Liver (tissue), 3 donors: ENCODE results near the gene EXD3.

Experiments
- FOXA2 ChIP-seq: IDR thresholded peaks from 2 replicates; pipeline ENCODE4 v1.6.1; 2016; ENCODE audit warnings: antibody characterized with exemption
- GABPA ChIP-seq, 2 donors: IDR thresholded peaks in 1 of 2; conservative IDR thresholded peaks in 1 of 2; 2 replicates each; pipeline ENCODE4 v1.6.1; 2016; ENCODE audit warnings: antibody characterized with exemption in 2 of 2, mild to moderate bottlenecking in 1 of 2, moderate library complexity in 1 of 2
- HNF4G ChIP-seq: IDR thresholded peaks from 2 replicates; pipeline ENCODE4 v1.6.1; 2016; ENCODE audit warnings: antibody characterized with exemption
- JUND ChIP-seq, 2 donors: IDR thresholded peaks; 2 replicates each; pipeline ENCODE4 v1.6.1; 2016; ENCODE audit warnings: antibody characterized with exemption in 2 of 2
- RXRA ChIP-seq, 2 donors: IDR thresholded peaks; 2 replicates each; pipeline ENCODE4 v1.6.1; 2017 to 2018; ENCODE audit warnings: antibody characterized with exemption in 2 of 2, mild to moderate bottlenecking in 1 of 2
- SP1 ChIP-seq: IDR thresholded peaks from 2 replicates; pipeline ENCODE4 v1.6.1; 2018; ENCODE audit warnings: antibody characterized with exemption, mild to moderate bottlenecking
- TF ChIP-seq, protein P1 (sequence below): fragments of 150-350 bp; IDR thresholded peaks from 2 replicates; pipeline ENCODE4 v1.5.1; 2017; ENCODE audit warnings: improper control_type of control experiment, low read depth, low read length; ENCODE audit not compliant: missing input control
- TF ChIP-seq, protein P2 (sequence below): IDR thresholded peaks from 2 replicates; pipeline ENCODE4 v1.6.1; 2016; ENCODE audit warnings: antibody characterized with exemption
- donor health status: healthy.
- donor health status: healthy.

DNA sequence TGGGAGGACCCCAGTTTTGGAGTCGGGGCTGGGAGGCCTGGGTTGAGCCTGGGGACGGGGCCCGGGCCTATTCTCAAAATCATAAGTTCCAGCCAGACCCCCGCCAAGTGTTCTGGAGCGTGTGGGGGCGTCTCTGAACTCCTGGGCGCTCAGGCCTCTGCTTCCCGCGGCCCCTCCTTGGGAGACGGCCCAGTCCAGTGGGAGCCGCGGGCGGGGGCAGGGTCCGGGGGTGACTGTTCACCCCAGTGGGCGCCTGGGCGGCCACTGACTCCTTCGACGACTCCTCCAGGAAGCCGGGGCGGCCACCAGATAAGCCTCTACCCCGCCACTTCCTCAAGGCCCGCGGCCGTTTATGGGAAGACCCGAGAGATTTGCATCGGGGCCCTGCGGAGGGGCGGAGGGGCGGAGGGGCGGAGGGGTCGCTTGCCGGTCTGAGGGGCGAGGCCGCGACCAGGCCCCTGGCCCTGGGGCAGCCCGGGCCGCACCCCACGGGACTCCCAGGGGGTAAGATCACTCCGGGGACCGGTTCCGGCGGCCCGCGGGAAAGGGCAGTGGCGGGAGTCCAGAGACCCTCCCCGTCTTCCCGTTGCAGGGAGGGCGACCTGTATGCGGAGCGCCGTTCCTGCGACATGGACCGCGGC is 144.8 kb downstream of the EXD3 start:
- TF ChIP-seq, protein P1, sequence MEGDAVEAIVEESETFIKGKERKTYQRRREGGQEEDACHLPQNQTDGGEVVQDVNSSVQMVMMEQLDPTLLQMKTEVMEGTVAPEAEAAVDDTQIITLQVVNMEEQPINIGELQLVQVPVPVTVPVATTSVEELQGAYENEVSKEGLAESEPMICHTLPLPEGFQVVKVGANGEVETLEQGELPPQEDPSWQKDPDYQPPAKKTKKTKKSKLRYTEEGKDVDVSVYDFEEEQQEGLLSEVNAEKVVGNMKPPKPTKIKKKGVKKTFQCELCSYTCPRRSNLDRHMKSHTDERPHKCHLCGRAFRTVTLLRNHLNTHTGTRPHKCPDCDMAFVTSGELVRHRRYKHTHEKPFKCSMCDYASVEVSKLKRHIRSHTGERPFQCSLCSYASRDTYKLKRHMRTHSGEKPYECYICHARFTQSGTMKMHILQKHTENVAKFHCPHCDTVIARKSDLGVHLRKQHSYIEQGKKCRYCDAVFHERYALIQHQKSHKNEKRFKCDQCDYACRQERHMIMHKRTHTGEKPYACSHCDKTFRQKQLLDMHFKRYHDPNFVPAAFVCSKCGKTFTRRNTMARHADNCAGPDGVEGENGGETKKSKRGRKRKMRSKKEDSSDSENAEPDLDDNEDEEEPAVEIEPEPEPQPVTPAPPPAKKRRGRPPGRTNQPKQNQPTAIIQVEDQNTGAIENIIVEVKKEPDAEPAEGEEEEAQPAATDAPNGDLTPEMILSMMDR, result no peak
- TF ChIP-seq JUND (IDR thresholded peaks at IDR 0.05) (no peak), RXRA (IDR thresholded peaks at IDR 0.05) (no peak), SP1 (no peak), FOXA2 (no peak), HNF4G (no peak), GABPA (IDR thresholded peaks at IDR 0.05 in 1 of 2, conservative IDR thresholded peaks at IDR 0.05 in 1 of 2) (no peak)
- TF ChIP-seq, protein P2, sequence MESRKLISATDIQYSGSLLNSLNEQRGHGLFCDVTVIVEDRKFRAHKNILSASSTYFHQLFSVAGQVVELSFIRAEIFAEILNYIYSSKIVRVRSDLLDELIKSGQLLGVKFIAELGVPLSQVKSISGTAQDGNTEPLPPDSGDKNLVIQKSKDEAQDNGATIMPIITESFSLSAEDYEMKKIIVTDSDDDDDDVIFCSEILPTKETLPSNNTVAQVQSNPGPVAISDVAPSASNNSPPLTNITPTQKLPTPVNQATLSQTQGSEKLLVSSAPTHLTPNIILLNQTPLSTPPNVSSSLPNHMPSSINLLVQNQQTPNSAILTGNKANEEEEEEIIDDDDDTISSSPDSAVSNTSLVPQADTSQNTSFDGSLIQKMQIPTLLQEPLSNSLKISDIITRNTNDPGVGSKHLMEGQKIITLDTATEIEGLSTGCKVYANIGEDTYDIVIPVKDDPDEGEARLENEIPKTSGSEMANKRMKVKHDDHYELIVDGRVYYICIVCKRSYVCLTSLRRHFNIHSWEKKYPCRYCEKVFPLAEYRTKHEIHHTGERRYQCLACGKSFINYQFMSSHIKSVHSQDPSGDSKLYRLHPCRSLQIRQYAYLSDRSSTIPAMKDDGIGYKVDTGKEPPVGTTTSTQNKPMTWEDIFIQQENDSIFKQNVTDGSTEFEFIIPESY, result no peak
